ENCODE data around the gene MUCL3.
"Not testable (repeated sequence)": the region's sequence is repeated elsewhere in the genome, so short reads cannot be mapped to it uniquely, and the experiment has no call there.

Gene MUCL3

GRCh38 chr6:30914076-30914853 is 26.5 kb upstream of the MUCL3 start, which contains the start of gene VARS2:
Gene VARS2, plus strand, starts transcription at chr6:30914238. Its CDS starts 599 bp downstream, at chr6:30914837.
- DNase-seq, result peak; percentile 88

GRCh38 chr6:30914854-30915590 is 25.8 kb upstream of the MUCL3 start:
- DNase-seq, result no peak

- no peak for DNase-seq
Observed at GRCh38 chr6:30915591-30915946, 25.2 kb upstream of the MUCL3 start.

- DNase-seq, result no peak
Observed at GRCh38 chr6:30917041-30917440, 23.7 kb upstream of the MUCL3 start.

GRCh38 chr6:30917487-30917886 is 23.3 kb upstream of the MUCL3 start:
- no peak for DNase-seq

- no peak for DNase-seq
Observed at GRCh38 chr6:30918670-30919069, 22.1 kb upstream of the MUCL3 start.

- DNase-seq, result no peak
Observed at GRCh38 chr6:30922447-30922852, 18.3 kb upstream of the MUCL3 start.

- DNase-seq, result not testable (repeated sequence)
Observed at GRCh38 chr6:30924040-30924627, 16.6 kb upstream of the MUCL3 start.

GRCh38 chr6:30926644-30927043 is 14.1 kb upstream of the MUCL3 start:
- DNase-seq, result no peak

- not testable (repeated sequence) for DNase-seq
Observed at GRCh38 chr6:30927080-30927479, 13.7 kb upstream of the MUCL3 start.

GRCh38 chr6:30928677-30929076 is 12.1 kb upstream of the MUCL3 start:
- DNase-seq, result no peak

GRCh38 chr6:30930506-30930905 is 10.3 kb upstream of the MUCL3 start:
- no peak for DNase-seq

GRCh38 chr6:30931272-30931671 is 9.5 kb upstream of the MUCL3 start:
- no peak for DNase-seq

- DNase-seq, result no peak
Observed at GRCh38 chr6:30931969-30932645, 8.7 kb upstream of the MUCL3 start, which contains the start of gene SFTA2. Gene SFTA2, minus strand, starts transcription at chr6:30932170. Its CDS starts 74 bp downstream, at chr6:30932096.

GRCh38 chr6:30932665-30933365 is 8.0 kb upstream of the MUCL3 start:
- DNase-seq, result no peak

GRCh38 chr6:30935018-30935417 is 5.8 kb upstream of the MUCL3 start:
- no peak for DNase-seq

- DNase-seq, result no peak
Observed at GRCh38 chr6:30937265-30937664, 3.5 kb upstream of the MUCL3 start.

GRCh38 chr6:30938730-30939129 is 2.0 kb upstream of the MUCL3 start:
- no peak for DNase-seq

GRCh38 chr6:30939473-30939872 is 1.3 kb upstream of the MUCL3 start:
- DNase-seq, result no peak

GRCh38 chr6:30942338-30943060 is 1.7 kb downstream of the MUCL3 start:
- no peak for DNase-seq

- no peak for DNase-seq
Observed at GRCh38 chr6:30944051-30944450, 3.3 kb downstream of the MUCL3 start.

- DNase-seq, result no peak
Observed at GRCh38 chr6:30945281-30945680, 4.5 kb downstream of the MUCL3 start.
